Thoracic aorta (tissue), 2 donors: ENCODE measurements around the gene GTF2H1. TPM values are rescaled to one million over a fixed set of nuclear protein-coding genes. Genes with fewer than 3 reads are reported as not detected.

Source experiments
- ATAC-seq: fragments of 150-250 bp; one replicate; pipeline ENCODE4 v1.8.0; 2017; ENCODE audit warnings: low read depth; ENCODE audit not compliant: insufficient number of reproducible peaks, low FRiP score
- DNase-seq: peaks from one replicate; pipeline ENCODE4 v3.0.0-alpha.2; 2020; ENCODE audit warnings: low spot score
- H3K27ac ChIP-seq, 2 donors: fragments of 200-600 bp; sonication (generic); 1 replicate in 1 of 2; 2 replicates in 1 of 2; pipeline ENCODE4 v1.5.1; 2016; ENCODE audit warnings: mild to moderate bottlenecking in 2 of 2, moderate library complexity in 2 of 2
- H3K27me3 ChIP-seq: fragments of 200-600 bp; sonication (generic); replicated peaks from 2 replicates; pipeline ENCODE4 v1.6.0; 2016; ENCODE audit warnings: mild to moderate bottlenecking; ENCODE audit not compliant: insufficient read depth
- H3K36me3 ChIP-seq: fragments of 200-600 bp; sonication (generic); one replicate; pipeline ENCODE4 v1.5.1; 2016
- H3K4me1 ChIP-seq, 2 donors: fragments of 200-600 bp; sonication (generic); 1 replicate in 1 of 2; 2 replicates in 1 of 2; pipeline versions ENCODE4 v1.5.1 to v1.6.0; 2016; ENCODE audit warnings: low read depth in 2 of 2, mild to moderate bottlenecking in 1 of 2; ENCODE audit not compliant: control insufficient read depth in 1 of 2
- H3K4me3 ChIP-seq: fragments of 200-600 bp; sonication (generic); 2 replicates; pipeline ENCODE4 v1.5.1; 2016; ENCODE audit warnings: mild to moderate bottlenecking
- H3K9me3 ChIP-seq: fragments of 200-600 bp; sonication (generic); 2 replicates; pipeline ENCODE4 v1.5.1; 2016
- CTCF ChIP-seq: fragments of 200-600 bp; sonication (generic); IDR thresholded peaks from one replicate; pipeline ENCODE4 v1.5.1; 2019; ENCODE audit warnings: antibody characterized with exemption
- total RNA-seq, 2 donors: library from RNA; depleted of rRNA; stranded (reverse); fragments of >200 nt; gene quantifications; one replicate each; pipeline versions ENCODE4 v1.1.0 to v1.2.3, GENCODE V29; 2016

The GTF2H1 gene
- total RNA-seq, 2 donors from 2014 or later, result 32.9 to 58.1 TPM

GRCh38 chr11:18371279-18371678, 48.9 kb downstream of the GTF2H1 start:
- ATAC-seq (no peak), DNase-seq (no peak)
- Histone ChIP-seq H3K36me3 (peaks cover 7% of the 10 kb centered on the region), H3K27ac (no peak overlapping the region), H3K9me3 (no peaks in the 10 kb centered on the region), H3K4me1 (no peaks in the 10 kb centered on the region), H3K27me3 (no peaks in the 10 kb centered on the region), H3K4me3 (no peak overlapping the region)
- no peak for TF ChIP-seq CTCF

GRCh38 chr11:18372201-18372600, 49.8 kb downstream of the GTF2H1 start:
- no peak overlapping the region for H3K27ac ChIP-seq
- TF ChIP-seq CTCF, result no peak
- H3K4me1 ChIP-seq, result no peaks in the 10 kb centered on the region
- no peak overlapping the region for H3K4me3 ChIP-seq
- DNase-seq (no peak), ATAC-seq (no peak)
- no peaks in the 10 kb centered on the region for H3K27me3 ChIP-seq
- peaks cover 3% of the 10 kb centered on the region for H3K36me3 ChIP-seq
- H3K9me3 ChIP-seq, result no peaks in the 10 kb centered on the region

- no peaks in the 10 kb centered on the region for H3K4me1 ChIP-seq
- H3K9me3 ChIP-seq, result no peaks in the 10 kb centered on the region
- no peak overlapping the region for H3K27ac ChIP-seq
- H3K36me3 ChIP-seq, result no peaks in the 10 kb centered on the region
- DNase-seq (no peak), ATAC-seq (no peak)
- no peak overlapping the region for H3K4me3 ChIP-seq
- H3K27me3 ChIP-seq, result no peaks in the 10 kb centered on the region
- no peak for TF ChIP-seq CTCF
Observed at GRCh38 chr11:18374956-18375355, 52.6 kb downstream of the GTF2H1 start.

- Histone ChIP-seq H3K36me3 (no peaks in the 10 kb centered on the region), H3K9me3 (no peaks in the 10 kb centered on the region), H3K4me1 (no peaks in the 10 kb centered on the region), H3K4me3 (no peak overlapping the region), H3K27ac (no peak overlapping the region), H3K27me3 (no peaks in the 10 kb centered on the region)
- ATAC-seq, result no peak
- DNase-seq, result no peak
- TF ChIP-seq CTCF, result no peak
Observed at GRCh38 chr11:18375941-18376340, 53.6 kb downstream of the GTF2H1 start.

GRCh38 chr11:18379201-18379600, 56.8 kb downstream of the GTF2H1 start:
- Histone ChIP-seq H3K9me3 (no peaks in the 10 kb centered on the region), H3K27ac (no peak overlapping the region), H3K4me3 (no peak overlapping the region), H3K36me3 (no peaks in the 10 kb centered on the region), H3K4me1 (peaks cover 15 to 18% of the 10 kb centered on the region in 2 donors), H3K27me3 (no peaks in the 10 kb centered on the region)
- DNase-seq, result no peak
- ATAC-seq, result no peak
- no peak for TF ChIP-seq CTCF
